Central memory CD4-positive, alpha-beta T cell (primary cell): ENCODE data around the gene CHMP1A.
A peak's percentile ranks its signal among the peaks of the same experiment; 100 is the strongest.
"Not testable (repeated sequence)": the region's sequence is repeated elsewhere in the genome, so short reads cannot be mapped to it uniquely, and the experiment has no call there.

ENCODE experiments used
- DNase-seq: peaks from one replicate; pipeline ENCODE4 v3.0.0; 2022
- total RNA-seq, 3 experiments: gene quantifications; one replicate each; lab custom pipeline; 2026; lab: John Stamatoyannopoulos, UW

The CHMP1A gene
- total RNA-seq = 57.3 to 87.4 (median 67.3) reads per million in 3 experiments

DNA sequence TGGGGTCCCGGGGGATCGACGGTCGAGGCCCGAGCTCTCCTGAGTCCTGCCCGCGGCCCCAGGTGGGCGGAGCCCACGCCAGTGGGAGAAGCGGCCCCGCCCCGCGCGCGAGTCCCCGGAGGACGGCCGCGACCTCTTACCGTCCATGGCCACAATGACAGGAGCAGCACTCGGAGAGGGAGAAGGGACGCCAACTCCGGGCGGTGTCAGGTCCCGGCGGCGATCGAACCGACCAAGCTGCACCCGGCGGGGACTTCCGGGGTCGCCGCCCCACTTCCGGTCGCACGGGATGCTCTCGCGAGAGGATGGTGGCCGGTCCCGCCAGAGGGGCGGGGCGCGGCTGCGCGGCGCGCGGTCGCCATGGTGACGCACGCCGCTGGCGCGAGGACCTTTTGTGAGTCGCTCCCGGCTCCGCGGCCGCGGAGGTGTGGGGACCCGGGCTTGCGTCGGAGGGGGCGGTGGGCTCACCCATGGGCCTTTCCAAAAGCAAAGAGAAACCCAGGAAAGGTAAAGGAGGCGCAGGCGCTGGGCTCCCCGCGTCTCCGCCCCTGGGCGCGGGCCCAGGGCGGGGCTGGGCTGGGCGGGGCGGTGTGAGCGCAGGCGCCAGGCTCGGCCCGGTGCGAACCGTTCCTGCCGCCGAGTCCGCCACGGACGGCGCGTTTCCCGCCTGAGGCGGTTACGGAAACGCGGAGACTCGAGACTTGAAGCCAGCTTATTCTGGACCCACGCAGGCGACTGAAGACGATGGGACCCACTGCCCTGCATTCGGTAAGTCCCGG lies at the start of gene CHMP1A, which contains the start of gene SPATA33:
CHMP1A (minus strand) TSS at position 267 of the 779 bp plus-strand sequence; CDS start at position 147, 120 bp downstream.
SPATA33 (plus strand) TSS at position 395 of the 779 bp plus-strand sequence; CDS start at position 471, 76 bp downstream.
- DNase-seq = peak; percentile 90

DNA sequence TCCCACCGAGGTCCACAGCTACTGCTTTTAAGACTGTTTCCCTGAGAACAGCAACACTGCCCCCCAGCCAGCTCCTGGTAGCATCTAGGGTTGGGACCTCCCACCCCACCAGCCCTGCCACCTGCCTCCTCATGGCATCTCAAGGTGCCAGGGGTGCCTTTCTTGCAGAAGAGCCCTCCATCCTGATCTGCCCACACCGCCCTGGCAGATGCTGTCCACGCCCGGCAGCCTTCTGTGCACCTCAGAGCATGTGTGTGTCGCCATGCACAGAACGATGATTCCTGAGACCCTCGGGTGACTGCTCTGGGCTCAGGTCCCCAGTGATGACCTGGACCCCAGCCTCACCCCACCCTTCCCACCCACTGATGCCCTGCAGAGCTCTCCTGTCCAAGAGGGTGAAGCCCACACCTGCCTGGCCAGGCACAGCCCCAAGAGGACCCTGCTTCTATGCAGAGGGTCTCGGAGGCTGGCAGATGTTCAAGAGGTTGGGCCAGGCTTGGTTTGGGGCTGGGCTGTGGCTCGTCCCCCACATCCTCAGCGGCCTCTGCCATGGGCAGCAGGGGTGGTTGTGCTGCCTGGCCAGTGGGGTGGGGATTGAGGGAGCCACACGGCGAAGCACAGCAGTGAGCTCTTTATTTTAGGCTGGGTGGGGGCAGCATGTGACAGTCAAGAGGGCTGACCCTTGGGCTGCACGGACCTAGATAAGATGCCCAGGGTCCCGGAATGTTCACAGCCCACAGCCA lies 49.2 kb upstream of the CHMP1A start:
- DNase-seq = no peak

DNA sequence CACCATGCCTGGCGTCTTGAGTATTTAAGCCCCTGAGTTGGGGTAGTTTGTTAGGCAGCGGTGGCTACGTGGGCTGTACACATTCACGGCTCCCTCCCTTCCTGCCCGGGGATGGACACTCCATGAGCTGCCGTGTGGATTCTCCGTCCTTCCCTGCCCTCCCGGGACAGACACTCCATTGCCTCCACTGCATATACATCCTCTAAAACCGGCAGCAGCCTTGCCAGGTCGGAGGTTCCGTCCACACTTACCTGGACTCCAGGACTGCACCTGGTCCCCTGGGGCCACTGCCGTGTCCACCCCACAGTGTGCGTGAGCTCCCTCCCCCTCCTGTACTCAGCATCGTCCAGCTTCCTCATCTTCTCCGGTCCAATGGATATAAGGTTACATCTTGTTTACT lies 47.5 kb upstream of the CHMP1A start:
- DNase-seq = no peak

DNA sequence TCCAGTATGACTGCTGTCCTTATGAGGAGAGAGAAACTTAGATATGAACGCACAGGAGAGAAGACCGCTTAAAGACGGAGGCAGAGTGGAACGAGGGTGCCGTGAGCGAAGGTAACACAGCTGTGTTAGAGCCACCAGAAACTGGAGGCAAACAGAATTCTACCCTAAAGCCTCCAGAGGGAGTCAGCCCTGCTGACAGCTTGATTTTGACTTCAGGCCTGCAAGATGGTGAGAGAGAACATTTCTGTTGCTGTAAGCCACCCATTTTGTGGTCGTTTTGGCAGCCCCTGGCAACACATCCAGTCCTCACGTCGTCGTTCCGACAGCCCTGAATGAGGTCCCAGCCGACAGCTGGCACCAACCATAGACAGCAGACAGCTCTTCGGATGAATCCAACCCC lies 46.8 kb upstream of the CHMP1A start:
- no peak for DNase-seq

DNA sequence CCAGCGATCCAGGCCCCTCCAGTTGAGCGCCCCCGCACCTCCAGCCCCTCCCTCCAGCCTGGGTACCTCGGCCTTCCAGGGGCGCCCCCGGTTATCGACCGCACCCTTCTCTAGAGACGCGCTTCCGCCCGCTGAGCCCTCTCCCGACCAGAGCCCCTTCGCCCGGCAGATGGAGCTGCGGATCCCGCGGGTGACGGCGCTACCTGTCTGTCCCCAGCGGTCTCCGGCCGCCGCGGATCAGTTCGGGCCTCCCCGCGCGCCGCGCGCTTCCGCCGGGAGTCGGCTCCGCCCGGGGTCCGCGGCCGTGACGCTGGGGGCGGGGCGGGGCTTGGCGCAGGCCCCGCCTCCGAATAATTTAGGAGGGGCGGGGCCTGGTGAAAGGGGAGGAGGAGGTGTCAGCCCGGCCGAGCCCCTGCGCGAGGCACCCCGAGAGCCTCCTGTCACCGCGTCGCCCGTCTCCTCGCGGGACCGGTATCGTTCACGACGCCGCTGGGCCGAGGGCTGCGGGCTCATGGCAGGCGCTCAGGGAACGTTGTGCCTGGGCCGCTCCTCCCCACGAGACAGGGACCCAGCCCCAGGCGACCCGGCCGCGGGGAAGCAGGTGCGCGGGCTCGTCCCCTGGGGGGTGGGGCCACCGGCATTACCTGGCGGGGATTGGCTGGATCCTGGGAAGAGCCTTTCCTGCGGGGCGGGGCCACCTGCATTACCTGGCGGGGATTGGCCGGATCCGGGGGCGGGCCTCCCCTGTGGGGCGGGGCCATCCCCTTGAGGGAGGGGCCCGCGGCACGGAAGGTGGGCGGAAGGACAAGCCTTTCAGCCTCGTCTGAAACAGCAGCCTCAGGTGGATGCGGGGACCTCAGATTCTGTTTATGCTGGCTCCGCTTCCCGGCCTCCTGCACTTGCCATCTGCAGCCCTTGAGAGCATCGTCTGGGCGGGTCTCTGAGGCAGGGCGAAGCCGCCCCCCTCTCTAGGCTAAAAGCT lies 44.2 kb upstream of the CHMP1A start, which contains the start of gene SPATA2L:
SPATA2L (minus strand) TSS at position 281 of the 982 bp plus-strand sequence. CDS start 473 bp downstream, outside the sequence.
- peak; percentile 99 for DNase-seq

DNA sequence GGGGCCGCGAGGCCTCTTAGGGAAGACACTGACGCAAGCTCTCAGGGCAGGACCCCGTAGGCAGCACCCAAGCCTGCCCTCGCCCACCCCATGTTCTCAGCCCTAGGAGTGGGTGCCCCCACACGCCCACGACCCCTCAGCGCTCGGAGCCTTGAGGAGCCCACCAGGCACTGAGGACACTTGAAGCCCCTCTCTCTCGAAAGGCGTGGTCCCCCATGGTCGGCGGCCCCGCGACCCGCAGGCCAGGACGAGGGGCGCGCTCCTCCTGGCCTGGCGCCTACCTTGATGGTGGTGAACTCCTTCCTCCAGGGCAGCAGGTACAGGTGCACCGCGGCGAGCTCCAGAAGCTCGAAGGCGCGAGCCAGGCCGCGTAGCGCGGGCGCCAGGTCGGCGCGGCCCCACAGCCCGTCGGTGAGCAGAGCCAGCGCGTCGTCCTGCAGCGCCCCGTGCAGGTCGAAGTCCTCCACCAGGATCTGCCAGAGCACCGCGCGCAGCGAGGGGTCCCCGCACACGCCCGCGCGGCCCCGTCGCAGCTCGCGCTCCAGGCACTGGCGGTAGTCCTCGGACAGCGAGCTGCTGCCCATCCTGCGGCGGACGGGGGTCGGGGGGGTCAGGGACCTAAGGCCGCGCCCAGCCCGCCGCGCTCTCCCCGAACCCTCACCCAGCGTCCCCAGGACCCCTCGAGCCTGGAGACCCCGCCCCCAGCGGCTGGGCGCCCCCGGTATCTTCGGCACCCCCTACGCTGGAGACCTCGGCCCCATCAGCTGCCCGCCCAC lies 43.3 kb upstream of the CHMP1A start:
- DNase-seq = peak; percentile 62

DNA sequence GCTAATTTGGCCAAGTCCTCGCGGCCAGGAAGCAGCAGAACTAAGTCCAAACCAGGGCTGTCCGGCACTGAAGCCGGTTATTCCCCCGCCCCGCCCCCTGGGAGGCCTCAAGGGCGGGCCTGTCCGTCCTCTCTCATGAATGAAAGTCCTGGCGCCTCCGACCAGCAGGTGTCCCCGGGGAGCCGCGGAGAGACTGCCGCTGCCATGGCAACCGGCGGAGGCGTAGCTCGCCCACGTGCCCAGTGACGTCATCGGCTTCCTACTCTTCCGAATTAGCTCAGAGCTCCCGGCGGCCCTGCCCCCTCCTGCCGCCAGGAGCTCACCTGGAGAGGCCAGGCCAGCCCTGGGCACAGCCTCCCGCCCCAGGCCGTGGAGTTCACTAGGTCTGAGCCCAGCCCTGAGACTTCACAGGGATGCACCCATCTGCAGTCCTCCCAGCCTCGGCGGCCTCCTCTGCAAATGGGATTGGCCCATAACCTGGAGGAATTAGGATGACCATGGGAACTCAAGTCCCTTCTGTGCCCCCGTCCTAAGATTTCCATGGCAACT lies 42.7 kb upstream of the CHMP1A start:
- DNase-seq = peak; percentile 94

DNA sequence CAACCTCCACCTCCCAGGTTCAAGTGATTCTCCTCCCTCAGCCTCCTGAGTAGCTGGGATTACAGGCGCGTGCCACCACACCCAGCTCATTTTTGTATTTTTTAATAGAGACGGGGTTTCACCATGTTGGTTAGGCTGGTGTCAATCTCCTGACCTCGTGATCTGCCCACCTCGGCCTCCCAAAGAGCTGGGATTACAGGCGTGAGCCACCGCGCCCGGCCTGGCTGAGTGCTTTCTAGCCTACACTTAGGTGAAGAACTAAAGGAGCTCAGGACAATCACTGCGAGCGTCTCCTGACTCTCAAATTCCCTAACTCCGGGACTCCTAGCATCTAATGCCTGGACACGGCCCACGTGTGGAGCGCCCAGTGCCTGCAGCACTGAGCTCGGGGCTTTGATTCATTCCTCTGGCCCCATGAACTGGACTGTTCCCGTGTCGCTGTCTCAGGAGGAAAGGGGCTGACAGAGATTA lies 42.2 kb upstream of the CHMP1A start:
- not testable (repeated sequence) for DNase-seq

DNA sequence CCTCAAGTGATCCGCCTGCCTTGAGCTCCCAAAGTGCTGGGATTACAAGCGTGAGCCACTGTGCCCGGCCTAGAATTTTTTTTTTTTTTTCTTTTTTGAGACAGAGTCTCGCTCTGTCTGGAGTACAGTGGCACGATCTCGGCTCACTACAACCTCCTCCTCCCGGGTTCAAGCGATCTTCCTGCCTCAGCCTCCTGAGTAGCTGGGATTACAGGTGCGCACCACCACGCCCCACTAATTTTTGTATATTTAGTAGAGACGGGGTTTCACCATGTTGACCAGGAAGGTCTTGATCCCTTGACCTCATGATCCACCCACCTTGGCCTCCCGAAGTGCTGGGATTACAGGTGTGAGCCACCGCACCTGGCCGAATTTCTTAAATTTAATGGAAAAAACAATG lies 41.2 kb upstream of the CHMP1A start:
- DNase-seq = not testable (repeated sequence)

DNA sequence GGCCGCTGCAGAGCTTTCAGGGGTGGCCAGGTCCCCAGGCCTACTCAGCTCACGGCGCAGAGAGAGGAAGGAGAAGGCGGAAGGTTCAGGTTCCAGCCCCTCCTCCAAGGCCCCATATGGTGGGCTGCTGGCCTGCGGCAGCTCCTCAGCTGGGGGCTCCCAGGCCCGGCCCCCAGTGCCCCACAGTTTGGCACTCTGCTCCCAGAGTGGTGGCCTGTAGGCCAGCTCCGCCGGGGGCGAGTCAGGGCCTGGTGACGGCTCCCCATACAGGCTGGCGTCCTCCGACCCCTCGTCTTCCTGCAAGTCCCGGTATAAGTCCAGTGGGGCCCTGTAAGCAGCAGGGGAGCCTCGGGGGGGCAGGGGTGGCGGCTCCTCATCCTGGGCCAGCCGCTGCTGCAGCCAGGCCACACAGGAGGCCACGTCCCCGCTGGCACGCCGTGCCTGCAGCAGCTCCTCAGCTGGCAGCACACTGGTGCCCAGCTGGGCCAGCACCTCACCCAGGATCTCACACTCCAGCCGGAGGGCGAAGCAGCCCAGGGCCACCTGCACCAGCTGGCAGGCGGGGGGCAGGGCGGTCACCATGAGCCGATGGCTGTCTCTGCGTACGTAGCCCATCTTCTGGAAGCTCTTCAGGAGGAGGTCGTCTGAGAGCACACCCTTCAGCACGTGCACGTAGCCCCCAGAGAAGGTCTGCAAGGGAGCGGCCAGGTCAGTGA lies 40.3 kb upstream of the CHMP1A start:
- no peak for DNase-seq

DNA sequence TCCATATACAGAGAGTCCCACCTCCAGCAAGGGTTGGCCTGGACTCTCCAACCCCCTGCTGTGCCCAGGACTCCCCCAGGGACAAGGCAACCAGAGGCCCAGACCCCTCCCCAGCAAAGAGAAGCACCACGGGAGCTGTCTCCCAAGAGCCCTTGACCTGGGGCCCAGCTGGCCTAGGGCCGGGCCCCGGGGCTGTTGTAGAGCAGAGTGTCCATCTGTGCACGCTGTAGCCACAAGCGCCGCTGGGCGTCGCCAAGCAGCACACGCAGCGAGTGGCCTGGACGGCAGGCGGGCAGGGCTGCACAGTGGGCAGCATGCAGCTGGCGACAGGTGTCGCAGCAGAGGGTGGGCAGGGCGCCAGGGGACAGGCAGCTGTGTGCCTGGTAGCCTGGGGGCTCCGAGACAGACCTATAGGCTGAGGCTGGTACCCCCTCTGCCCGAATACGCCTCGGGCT lies 39.7 kb upstream of the CHMP1A start:
- DNase-seq = no peak

DNA sequence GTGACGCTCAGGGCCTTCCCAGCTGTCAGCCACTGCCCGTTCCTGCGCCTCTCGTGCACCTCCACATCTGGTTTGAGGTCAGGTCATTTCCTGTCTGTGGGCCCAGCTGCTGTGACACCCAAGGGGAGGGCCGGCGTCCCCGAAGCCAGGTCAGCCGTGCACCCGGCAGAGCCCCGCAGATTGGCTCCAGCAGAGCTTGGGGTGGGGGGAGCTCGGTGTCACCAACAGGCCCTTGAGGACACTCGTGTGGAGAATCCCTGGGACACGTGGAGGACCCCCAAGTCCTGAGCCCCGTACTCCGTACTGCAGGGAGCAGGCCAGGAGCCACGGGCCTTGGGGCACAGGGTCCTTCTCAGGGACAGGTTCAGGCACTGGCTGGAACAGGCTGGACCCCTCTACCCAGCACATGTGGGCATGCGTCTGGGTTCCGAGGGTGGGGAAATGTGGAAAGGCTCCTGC lies 39.2 kb upstream of the CHMP1A start:
- DNase-seq = peak; percentile 29

DNA sequence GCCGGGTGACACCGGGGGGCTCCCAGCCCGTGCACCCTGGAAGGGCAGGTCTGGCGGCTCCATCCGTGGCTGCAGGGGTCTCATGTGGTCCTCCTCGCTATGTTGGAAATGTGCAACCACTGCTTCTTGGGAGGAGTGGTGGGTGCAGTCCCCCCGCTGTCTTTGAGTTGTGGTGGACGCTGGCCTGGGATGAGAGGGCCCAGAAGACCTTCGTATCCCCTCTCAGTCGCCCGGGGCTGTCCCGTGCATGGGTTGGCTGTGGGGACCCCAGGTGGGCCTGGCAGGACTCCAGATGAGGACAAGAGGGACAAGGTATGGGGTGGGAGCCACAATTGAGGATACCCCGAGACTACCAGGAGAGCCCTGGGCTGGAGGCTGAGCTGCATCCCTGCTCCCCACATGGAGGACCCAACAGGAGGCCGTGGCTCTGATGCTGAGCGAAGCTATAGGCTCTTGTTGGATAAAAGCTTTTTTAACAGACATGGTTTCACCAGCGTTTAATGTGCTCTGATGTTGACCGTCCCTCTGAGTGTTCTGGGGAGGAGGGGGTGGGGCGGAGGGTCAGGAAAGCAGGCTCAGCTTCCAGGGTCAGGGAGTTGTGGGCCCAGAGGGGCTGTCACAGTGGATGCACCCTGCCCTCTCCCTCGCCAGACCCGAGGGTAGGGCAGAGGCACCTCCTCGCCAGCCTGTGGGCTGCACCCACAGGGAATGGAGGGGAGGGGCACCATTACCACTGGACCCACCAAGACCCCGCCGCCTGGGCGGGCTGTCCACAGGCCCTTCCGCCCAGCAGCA lies 38.6 kb upstream of the CHMP1A start:
- no peak for DNase-seq

DNA sequence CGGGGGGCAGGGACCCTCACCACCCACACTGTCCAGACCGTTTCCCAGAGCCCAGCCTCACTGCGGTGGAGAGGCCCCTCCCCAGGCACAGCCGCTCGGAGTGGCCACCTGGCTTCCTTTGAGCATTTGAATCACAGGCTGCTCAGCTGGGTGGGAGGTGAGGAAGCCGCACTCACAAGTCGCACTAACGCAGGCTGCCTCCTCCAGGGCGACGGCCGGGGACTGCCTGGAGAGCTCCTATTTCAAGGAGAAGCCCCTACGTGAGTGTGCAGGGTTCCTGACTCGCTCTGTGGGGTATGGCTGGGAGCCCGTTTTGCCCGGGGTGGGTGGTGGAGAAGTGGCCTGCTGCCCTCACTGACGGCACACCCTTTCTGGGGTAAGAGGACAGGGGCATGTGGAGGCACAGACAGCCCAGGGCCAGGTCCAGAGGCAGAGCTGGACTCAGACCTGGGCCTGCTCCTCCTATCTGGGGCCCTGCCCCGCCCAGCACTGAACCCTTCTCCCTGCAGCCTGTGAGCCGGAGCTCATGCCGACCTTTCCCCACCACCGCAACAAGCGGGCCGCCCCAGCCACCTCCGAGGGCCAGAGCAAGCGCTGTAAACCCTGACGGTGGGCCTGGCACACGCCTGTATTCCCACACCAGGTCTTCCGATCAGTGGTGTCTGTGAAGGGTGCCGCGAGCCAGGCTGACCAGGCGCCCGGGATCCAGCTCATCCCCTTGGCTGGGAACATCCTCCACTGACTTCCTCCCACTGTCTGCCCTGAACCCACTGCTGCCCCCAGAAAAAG lies 37.8 kb upstream of the CHMP1A start:
- DNase-seq = no peak

DNA sequence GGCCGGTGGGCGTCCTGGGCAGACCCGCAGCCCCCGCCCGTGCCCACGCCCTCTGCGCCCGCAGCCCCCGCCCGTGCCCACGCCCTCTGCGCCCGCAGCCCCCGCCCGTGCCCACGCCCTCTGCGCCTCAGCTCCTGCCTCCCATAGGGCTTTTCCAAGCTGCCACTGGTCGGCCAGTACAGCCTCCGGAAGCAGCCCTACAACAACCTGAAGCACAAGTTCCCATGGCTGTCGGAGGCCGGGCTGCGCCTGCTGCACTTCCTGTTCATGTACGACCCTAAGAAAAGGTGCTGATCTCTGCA lies 37.2 kb upstream of the CHMP1A start:
- DNase-seq = not testable (repeated sequence)

DNA sequence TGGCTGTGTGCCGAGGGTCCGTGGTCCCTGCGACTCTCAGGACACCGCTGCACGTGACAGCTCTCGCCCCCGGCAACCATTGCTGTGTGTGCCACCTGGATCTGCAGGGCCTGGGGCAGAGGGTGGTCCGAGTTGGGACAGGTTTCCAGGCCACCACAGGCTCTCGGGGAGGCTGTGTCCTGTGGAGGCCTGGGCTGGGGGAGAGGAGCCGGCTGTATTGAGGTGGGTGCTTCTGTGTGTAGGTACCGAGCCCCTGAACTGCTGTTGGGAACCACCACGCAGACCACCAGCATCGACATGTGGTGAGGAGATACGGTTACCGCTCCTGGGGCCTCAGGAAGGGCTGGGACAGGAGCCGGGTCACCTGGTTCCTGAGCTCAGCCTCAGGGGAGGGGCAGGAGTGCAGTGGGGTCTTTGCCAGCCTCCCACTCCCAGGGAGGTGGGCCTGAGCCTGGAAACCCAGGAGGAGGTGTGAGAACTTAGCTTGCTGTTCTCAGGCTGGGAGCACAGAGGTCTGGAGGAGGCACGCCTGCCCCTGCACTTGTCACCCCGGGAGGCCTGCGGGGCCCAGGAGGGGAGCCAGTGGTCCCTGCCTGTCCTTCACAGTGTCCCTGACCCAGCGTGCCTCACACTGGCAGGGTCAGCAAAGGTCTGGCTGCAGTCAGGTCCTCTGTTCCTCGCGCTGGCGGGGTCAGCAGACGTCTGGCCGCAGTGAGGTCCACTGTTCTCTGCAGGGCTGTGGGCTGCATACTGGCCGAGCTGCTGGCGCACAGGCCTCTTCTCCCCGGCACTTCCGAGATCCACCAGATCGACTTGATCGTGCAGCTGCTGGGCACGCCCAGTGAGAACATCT lies 36.6 kb upstream of the CHMP1A start:
- no peak for DNase-seq

DNA sequence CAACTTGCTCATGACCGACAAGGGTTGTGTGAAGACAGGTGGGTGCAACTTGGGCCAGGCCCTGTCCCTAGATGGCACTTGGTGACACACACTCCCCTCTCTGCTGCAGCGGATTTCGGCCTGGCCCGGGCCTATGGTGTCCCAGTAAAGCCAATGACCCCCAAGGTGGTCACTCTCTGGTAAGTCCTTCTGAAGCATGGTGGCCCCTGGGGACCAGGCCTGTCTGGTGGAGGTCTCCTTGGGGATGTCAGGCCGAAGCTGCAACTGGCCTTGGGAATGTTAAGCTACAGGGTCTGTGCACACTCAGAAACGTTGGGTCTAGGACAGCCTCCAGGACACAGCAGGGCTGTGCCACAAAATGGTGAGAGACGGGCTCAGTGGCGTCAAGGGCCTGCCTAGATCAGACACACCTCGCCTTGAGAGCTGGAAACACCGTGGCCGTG lies 35.8 kb upstream of the CHMP1A start:
- no peak for DNase-seq
